IMR-90 (cell line): ENCODE data around the gene GPR157. TPM values are rescaled to one million over a fixed set of nuclear protein-coding genes. Genes with fewer than 3 reads are reported as not detected.

Experiments used
- ATAC-seq: fragments of 200-7000 bp; cut with Tn5 transposase; 2 replicates; pipeline ENCODE4 v1.9.1; 2020; ENCODE audit warnings: low read depth, mild to moderate bottlenecking, moderate library complexity
- BruUV-seq: library from RNA; stranded (reverse); fragments of 400-500 nt; replicated peaks from 2 replicates; lab custom pipeline; 2021; lab: Mats Ljungman, UMichigan
- CTCF ChIA-PET: fragments of 300-600 bp; formaldehyde crosslinking; extraction: SDS; loops from one replicate; lab custom pipeline; 2021; ENCODE audit warnings: antibody characterized with exemption; lab: Yijun Ruan, JAX
- POLR2A ChIA-PET: fragments of 300-600 bp; sonication (Branson Sonifier 250); formaldehyde crosslinking; loops from one replicate; lab custom pipeline; 2022; ENCODE audit warnings: antibody characterized with exemption; ENCODE audit not compliant: unreplicated experiment; lab: Charles Lee
- DNase-seq: peaks from one replicate; pipeline ENCODE4 v3.0.0; 2013
- H2AFZ ChIP-seq: replicated peaks from 2 replicates; pipeline ENCODE3; 2013; ENCODE audit warnings: low read length, mild to moderate bottlenecking; ENCODE audit not compliant: poor library complexity
- H2AK5ac ChIP-seq: 2 replicates; pipeline ENCODE4 v1.6.1; 2013; ENCODE audit warnings: low read depth, low read length, inconsistent platforms
- H2AK9ac ChIP-seq: replicated peaks from 2 replicates; pipeline ENCODE3; 2013; ENCODE audit warnings: mild to moderate bottlenecking, low read depth, low read length, moderate library complexity; ENCODE audit not compliant: poor library complexity
- H2BK120ac ChIP-seq: 2 replicates; pipeline ENCODE4 v1.6.1; 2013; ENCODE audit warnings: low read depth, low read length, inconsistent platforms
- H2BK15ac ChIP-seq: 3 replicates; pipeline ENCODE4 v1.6.1; 2013; ENCODE audit warnings: low read depth, low read length, inconsistent platforms
- H2BK20ac ChIP-seq: 2 replicates; pipeline ENCODE4 v1.6.1; 2013; ENCODE audit warnings: low read depth, mild to moderate bottlenecking, inconsistent platforms, low read length, moderate library complexity
- H2BK5ac ChIP-seq: 2 replicates; pipeline ENCODE4 v1.6.1; 2013; ENCODE audit warnings: mild to moderate bottlenecking, low read depth, low read length, inconsistent platforms; ENCODE audit not compliant: poor library complexity, severe bottlenecking
- H3K14ac ChIP-seq: replicated peaks from 2 replicates; pipeline ENCODE4 v1.6.1; 2013; ENCODE audit warnings: low read depth, low read length, inconsistent platforms
- H3K18ac ChIP-seq: 2 replicates; pipeline ENCODE4 v1.6.1; 2013; ENCODE audit warnings: low read depth, low read length, control low read depth
- H3K23ac ChIP-seq: 2 replicates; pipeline ENCODE4 v1.6.1; 2013; ENCODE audit warnings: low read depth, low read length, inconsistent platforms
- H3K27ac ChIP-seq: 2 replicates; pipeline ENCODE4 v1.5.1; 2013; ENCODE audit warnings: mild to moderate bottlenecking, control low read depth, low read length; ENCODE audit not compliant: insufficient read depth
- H3K27me3 ChIP-seq: 2 replicates; pipeline ENCODE4 v1.6.1; 2013; ENCODE audit warnings: low read length; ENCODE audit not compliant: control insufficient read depth, insufficient read depth
- H3K36me3 ChIP-seq: 2 replicates; pipeline ENCODE4 v1.6.1; 2013; ENCODE audit warnings: low read length, mixed read lengths; ENCODE audit not compliant: control insufficient read depth, insufficient read depth
- H3K4ac ChIP-seq: 2 replicates; pipeline ENCODE4 v1.6.1; 2013; ENCODE audit warnings: low read depth, low read length, inconsistent platforms
- H3K4me1 ChIP-seq: 2 replicates; pipeline ENCODE4 v1.6.1; 2013; ENCODE audit warnings: low read length, mixed read lengths; ENCODE audit not compliant: control insufficient read depth, insufficient read depth
- H3K4me2 ChIP-seq: 2 replicates; pipeline ENCODE4 v1.6.1; 2013; ENCODE audit warnings: low read depth, mild to moderate bottlenecking, control low read depth, low read length, moderate library complexity
- H3K4me3 ChIP-seq: 2 replicates; pipeline ENCODE4 v1.5.1; 2013; ENCODE audit warnings: low read depth, mild to moderate bottlenecking, control low read depth, low read length, moderate library complexity; ENCODE audit not compliant: insufficient read depth
- H3K56ac ChIP-seq: 2 replicates; pipeline ENCODE4 v1.6.1; 2013; ENCODE audit warnings: low read length, inconsistent platforms; ENCODE audit not compliant: insufficient read depth; ENCODE audit errors: extremely low read depth
- H3K79me1 ChIP-seq, 2 experiments: 2 replicates each; pipeline ENCODE4 v1.6.1; 2013; ENCODE audit warnings: low read length in 2 of 2, inconsistent platforms in 1 of 2, low read depth in 1 of 2
- H3K9ac ChIP-seq: 2 replicates; pipeline ENCODE4 v1.6.1; 2013; ENCODE audit warnings: low read depth, low read length, control low read depth
- H3K9me1 ChIP-seq: 2 replicates; pipeline ENCODE4 v1.6.1; 2013; ENCODE audit warnings: low read length, inconsistent platforms; ENCODE audit not compliant: insufficient read depth
- H3K9me3 ChIP-seq: 2 replicates; pipeline ENCODE4 v1.6.1; 2013; ENCODE audit warnings: low read length; ENCODE audit not compliant: control insufficient read depth, insufficient read depth
- H4K20me1 ChIP-seq: 2 replicates; pipeline ENCODE4 v1.6.1; 2013; ENCODE audit warnings: low read length, inconsistent platforms; ENCODE audit not compliant: insufficient read depth
- H4K5ac ChIP-seq: 2 replicates; pipeline ENCODE4 v1.6.1; 2013; ENCODE audit warnings: mild to moderate bottlenecking, low read depth, low read length, control low read depth
- H4K8ac ChIP-seq, 2 experiments: 2 replicates each; pipeline ENCODE4 v1.6.1; 2013; ENCODE audit warnings: low read depth in 2 of 2, low read length in 2 of 2, control low read depth in 1 of 2, inconsistent platforms in 1 of 2
- H4K91ac ChIP-seq: 2 replicates; pipeline ENCODE4 v1.6.1; 2013; ENCODE audit warnings: low read depth, low read length, inconsistent platforms; ENCODE audit not compliant: insufficient read depth
- BHLHE40 ChIP-seq: fragments of 150-350 bp; IDR thresholded peaks from 2 replicates; pipeline ENCODE4 v1.6.1; 2016; ENCODE audit warnings: mild to moderate bottlenecking, low read depth, low read length
- CEBPB ChIP-seq: IDR thresholded peaks from 2 replicates; pipeline ENCODE4 v1.6.1; 2012; ENCODE audit warnings: low read depth, low read length, improper control_type of control experiment
- FOS ChIP-seq: fragments of 150-350 bp; IDR thresholded peaks from 2 replicates; pipeline ENCODE4 v1.6.1; 2016; ENCODE audit warnings: low read depth, low read length
- MAFK ChIP-seq: IDR thresholded peaks from 2 replicates; pipeline ENCODE4 v1.6.1; 2012; ENCODE audit warnings: low read depth, low read length, improper control_type of control experiment
- MAZ ChIP-seq: IDR thresholded peaks from 2 replicates; pipeline ENCODE4 v1.6.1; 2012; ENCODE audit warnings: low read depth, mild to moderate bottlenecking, low read length, improper control_type of control experiment, moderate library complexity, borderline replicate concordance
- MXI1 ChIP-seq: IDR thresholded peaks from 2 replicates; pipeline ENCODE4 v1.6.1; 2012; ENCODE audit warnings: low read depth, mild to moderate bottlenecking, low read length, moderate library complexity, borderline replicate concordance
- POLR2A ChIP-seq: IDR thresholded peaks from 2 replicates; pipeline ENCODE4 v1.6.1; 2012; ENCODE audit warnings: mild to moderate bottlenecking, low read depth, low read length
- RCOR1 ChIP-seq: IDR thresholded peaks from 2 replicates; pipeline ENCODE4 v1.6.1; 2012; ENCODE audit warnings: mild to moderate bottlenecking, low read length, improper control_type of control experiment; ENCODE audit not compliant: insufficient replicate concordance
- SMC3 ChIP-seq: fragments of 150-350 bp; IDR thresholded peaks from 2 replicates; pipeline ENCODE4 v1.6.1; 2016; ENCODE audit warnings: low read depth, mild to moderate bottlenecking, antibody characterized with exemption, low read length, moderate library complexity
- WGBS, 2 experiments: methylation state at CpG; one replicate each; pipeline versions ENCODE4 v1.1.5 to v1.1.7; 2013; ENCODE audit warnings: missing lambda C conversion rate in 2 of 2; ENCODE audit not compliant: insufficient read length in 1 of 2; ENCODE audit errors: extremely low coverage in 2 of 2; 5-methylcytosine and 5-hydroxymethylcytosine counted together
- dilution Hi-C: fragments of 300-500 bp; cut with HindIII; formaldehyde crosslinking; loops from one replicate; pipeline ENCODE4 v1.14.3; 2018; ENCODE audit warnings: low sequenced_read_pairs; ENCODE audit not compliant: unreplicated experiment
- in situ Hi-C: fragments of 300-500 bp; cut with MboI; formaldehyde crosslinking; loops from 3 replicates; pipeline ENCODE4 v1.14.3; 2019; ENCODE audit warnings: low sequenced_read_pairs, inconsistent platforms, mixed read lengths
- intact Hi-C: fragments of 100-400 bp; cut with micrococcal nuclease; formaldehyde crosslinking; loops from 2 replicates; pipeline ENCODE4 v1.10.0; 2022
- polyA plus RNA-seq, 3 experiments: library from polyadenylated mRNA; depleted of rRNA; stranded (reverse); fragments of >200 nt; gene quantifications; 2 replicates each; pipeline ENCODE4 v1.2.3, GENCODE V29; 2012; ENCODE audit warnings: low replicate concordance in 1 of 3
- total RNA-seq: library from RNA; depleted of rRNA; stranded (reverse); fragments of >200 nt; gene quantifications from 2 replicates; pipeline ENCODE4 v1.2.3, GENCODE V29; 2012

Gene GPR157
- total and polyA plus RNA-seq, 2 of the 4 experiments (the other 2 are of a cell fraction), result 1.8 to 2.7 TPM

- Histone ChIP-seq H4K20me1 (peaks cover 80% of the 10 kb centered on the region), H3K4me3 (no peak overlapping the region), H3K18ac (no peak overlapping the region), H3K4me1 (peaks cover 10% of the 10 kb centered on the region; the same call in 1 of the 2 replicates), H3K79me1 (peaks cover 14 to 87% of the 10 kb centered on the region in 2 experiments; a peak in 3 of 4 replicates), H3K56ac (no peak overlapping the region), H2BK15ac (no peak overlapping the region), H4K5ac (no peak overlapping the region), H3K14ac (no peak overlapping the region), H2AFZ (no peak overlapping the region), H3K27me3 (no peaks in the 10 kb centered on the region), H4K91ac (no peak overlapping the region), H3K4ac (no peak overlapping the region), H3K27ac (no peak overlapping the region), H3K36me3 (peaks cover 34% of the 10 kb centered on the region), H2AK5ac (no peak overlapping the region), H2AK9ac (no peak overlapping the region), H2BK120ac (no peak overlapping the region), H3K9me1 (peaks cover 20% of the 10 kb centered on the region), H4K8ac (no peak overlapping the region), H3K4me2 (no peak overlapping the region), H3K9me3 (no peaks in the 10 kb centered on the region), H3K23ac (no peak overlapping the region), H2BK5ac (no peak overlapping the region), H2BK20ac (no peak overlapping the region), H3K9ac (no peak overlapping the region)
- ChIA-PET POLR2A (no interaction called here), CTCF (interaction anchor here (0.6 kb wide), 1 partner anchor 386 kb away, joined by 3 read pairs; the partner anchor contains the start of gene SLC25A33)
- intact Hi-C loops, result no loop called here
- no CpG with 5 or more reads among the region's 4 CpGs for WGBS, 2 experiments
- ATAC-seq (no peak), DNase-seq (no peak)
- BruUV-seq, result no TSS peak
- dilution Hi-C loops, result no loop called here
- in situ Hi-C loops, result no loop called here
- no peak for TF ChIP-seq BHLHE40
- TF ChIP-seq POLR2A, result no peak
- no peak for TF ChIP-seq FOS
- no peak for TF ChIP-seq MAFK
- TF ChIP-seq MXI1, result no peak
- TF ChIP-seq CEBPB, result no peak
- no peak for TF ChIP-seq RCOR1
- no peak for TF ChIP-seq MAZ
- no peak for TF ChIP-seq SMC3
These were observed 24.2 kb upstream of the GPR157 start for GRCh38 chr1:9153152-9153551.
